ENCODE results near the gene TRIM63.
"Not testable (repeated sequence)": the region's sequence is repeated elsewhere in the genome, so short reads cannot be mapped to it uniquely, and the experiment has no call there.

The TRIM63 gene

DNA sequence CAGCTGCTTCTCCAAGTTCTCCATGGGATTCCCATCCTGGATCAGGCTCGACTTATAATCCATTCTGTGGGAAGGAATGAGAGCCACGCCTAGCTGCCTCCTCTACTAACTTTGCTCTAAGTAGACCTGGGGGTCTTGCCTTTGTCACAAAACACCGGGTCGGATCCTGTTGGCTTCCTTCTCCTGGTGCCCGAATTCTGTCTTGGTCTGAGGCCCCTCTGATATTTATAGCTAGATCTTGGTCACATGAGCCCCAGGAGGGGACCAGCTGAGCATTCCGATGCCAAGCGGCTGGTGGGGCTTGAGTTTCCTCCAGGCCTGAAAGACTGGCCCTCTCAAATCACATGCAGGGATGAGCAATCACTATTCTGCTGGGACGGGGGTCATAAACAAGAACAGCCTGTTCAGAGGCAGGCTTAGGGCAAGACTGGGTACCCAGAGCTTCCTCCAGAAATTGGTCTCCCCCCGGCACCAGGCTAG lies at the start of gene TRIM63:
TRIM63 (minus strand) TSS at position 199 of the 480 bp plus-strand sequence; CDS start at position 63, 136 bp downstream.
- DNase-seq, result no peak

DNA sequence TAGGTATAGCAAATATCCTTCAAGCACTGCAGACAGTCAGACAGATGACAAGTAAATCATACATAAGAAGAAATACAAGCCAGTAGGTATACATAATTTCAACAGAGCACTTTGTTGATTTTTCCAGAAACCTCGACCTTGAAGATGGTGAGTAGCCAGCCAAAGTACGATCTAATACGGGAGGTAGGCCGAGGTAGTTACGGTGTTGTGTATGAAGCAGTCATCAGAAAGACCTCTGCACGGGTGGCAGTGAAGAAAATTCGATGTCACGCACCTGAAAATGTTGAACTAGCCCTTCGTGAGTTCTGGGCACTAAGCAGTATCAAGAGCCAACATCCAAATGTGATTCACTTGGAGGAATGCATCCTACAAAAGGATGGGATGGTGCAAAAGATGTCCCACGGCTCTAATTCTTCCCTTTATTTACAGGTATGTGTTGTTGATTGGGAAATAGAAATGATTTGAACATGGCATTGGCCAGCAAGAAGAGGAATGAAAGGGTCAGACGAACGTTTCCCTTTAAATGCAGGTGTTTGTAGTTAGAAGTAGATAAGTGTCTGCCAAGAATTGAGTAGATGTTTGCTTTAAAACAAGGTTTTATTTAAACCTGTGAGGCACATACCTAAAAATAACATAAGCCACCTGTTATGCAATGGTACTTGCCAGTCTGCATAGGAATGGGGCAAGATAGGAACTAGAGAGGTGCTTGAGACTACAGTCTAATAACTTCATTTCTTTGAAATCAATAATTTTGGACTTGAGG lies 46.9 kb upstream of the TRIM63 start:
- no peak for DNase-seq

DNA sequence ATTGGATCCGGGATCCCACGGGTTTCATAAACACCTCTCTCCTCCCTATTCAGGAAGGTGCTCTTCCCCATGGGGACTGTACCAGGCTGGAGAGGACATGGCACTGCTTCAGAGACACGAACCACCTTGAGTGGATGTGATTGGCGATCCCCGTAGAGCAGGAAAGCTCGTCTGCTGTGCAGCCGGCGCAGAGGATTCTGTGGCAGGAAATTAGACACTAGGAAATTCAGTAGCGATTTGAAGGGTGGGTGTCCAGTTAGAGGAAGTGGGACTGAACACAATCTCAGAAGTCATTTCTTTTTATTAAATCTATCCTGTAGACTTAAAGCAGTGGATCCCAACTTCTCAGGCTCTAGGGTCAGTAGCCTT lies 45.0 kb upstream of the TRIM63 start:
- peak; percentile 26 to 33 for DNase-seq

DNA sequence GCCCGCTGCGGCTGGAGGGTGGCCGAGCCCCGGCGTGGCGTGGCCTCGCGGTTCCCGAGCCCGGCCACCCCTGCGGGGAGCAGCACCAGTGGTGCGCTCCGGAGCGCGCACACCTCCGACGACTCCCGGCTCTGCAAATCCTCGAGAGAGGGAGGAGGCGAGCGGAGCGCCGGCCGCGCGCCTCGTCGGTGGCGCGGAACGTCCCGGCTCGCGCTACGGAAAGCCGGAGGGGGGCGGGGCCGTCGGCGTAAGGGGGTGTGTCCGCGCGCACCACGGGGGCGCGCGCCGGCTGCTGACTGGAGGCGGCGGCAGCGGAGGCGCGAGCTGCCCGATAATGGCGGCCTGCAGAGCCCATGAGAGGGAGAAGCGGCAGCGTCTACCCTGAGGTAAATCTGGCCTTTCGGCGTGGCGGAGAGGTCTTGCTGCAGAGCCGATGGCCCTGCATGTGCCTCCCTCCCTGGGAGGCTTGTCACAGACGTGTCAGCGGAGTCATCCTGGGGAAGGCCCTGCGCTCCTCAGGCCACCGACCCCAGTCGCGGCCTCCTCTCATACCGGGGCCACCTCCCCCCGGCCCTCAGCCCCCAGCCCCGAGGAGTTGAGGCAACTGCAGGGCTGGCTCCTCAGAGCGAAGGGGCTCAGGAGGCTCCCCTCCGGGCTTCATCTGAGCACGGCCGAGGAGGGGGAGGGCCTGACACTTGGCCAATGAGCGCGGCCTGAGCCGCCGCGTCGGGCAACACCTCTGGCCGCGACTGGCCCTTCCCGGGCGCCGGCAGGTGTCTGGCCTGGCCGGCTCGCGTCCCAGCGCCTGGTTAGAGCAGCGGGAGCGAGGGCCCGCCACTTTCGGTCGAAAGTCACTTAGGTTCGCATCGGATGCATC lies 44.3 kb upstream of the TRIM63 start, which contains the start of gene PDIK1L:
PDIK1L (plus strand) TSS at position 295 of the 877 bp plus-strand sequence. CDS start 2,485 bp downstream, outside the sequence.
- DNase-seq, result peak; percentile 84 to 89

DNA sequence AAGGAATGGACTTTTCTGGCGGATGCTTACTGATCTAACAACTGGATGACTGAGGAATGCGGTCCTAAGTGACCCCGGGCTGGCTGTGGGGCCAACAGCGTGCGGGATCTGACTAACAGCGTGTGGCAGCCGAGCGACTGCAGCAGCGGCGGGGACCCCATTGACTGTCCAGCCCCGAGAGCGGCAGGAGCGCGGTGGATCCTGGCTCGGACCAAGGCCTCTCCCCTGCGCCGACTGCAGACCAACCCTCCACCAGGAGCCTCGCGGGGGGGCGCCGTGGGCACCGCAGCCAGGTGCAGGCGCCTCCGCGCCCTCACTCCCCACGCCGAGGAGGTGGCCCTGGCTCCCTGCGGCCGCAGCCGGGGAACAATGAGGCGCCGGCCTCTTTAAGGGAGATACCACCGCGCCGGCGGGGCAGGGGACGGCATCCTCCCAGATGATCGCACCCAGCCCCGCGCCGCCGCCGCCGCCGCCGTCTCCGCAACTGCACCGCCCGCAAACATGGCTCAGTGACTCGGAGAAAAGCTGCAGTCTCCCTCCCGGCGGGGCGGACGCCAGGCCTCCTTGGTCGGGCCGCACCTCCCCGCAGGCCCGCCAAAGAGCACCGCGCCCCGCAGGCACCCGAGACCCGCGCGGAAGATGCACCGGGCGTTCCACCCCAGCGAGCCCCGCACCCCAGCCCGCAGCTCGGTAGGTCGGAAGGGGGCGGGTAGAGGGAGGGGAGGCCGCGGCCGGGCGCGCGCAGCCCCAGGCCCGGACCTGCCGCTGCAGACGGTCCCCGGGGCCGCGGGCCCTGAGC lies 43.5 kb upstream of the TRIM63 start:
- peak; percentile 15 to 28 for DNase-seq

DNA sequence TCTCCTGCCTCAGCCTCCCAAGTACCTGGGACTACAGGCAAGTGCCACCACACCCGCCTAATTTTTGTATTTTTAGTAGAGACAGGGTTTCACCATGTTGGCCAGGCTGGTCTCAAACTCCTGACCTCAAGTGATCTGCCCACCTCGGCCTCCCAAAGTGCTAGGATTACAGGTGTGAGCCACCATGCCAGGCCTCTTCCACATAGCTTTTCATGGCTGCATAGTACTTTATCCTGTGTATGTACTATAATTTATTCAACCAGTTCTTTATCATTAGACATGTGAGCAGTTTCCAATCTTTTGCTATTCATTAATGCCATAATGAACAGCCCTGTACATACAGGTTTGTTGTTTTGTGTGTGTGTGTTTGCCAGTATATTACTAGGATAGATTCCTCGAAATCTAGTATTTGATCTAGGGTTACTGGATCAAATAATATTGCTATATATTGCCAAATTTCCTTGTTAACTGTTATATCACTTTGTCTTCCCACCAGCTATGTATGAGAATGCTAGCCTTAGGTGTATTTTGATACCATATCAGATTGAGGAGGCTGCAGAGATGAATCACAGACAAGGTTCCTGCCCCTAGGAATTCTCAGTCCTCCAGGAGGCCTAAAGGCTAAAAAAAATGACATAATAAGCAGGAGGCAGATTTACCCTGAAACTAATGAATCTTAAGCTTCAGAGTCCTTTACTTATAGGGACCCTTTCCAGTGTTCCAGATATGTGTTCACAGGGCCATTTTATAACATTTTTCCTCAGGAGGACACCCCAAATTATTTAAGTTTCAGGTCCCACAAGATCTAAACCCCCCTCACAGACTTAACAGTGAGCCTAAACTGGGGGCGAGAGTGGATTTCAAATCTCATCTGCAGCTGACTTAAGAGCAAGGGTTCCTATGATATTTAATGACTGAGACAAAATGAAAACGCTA lies 42.1 kb upstream of the TRIM63 start:
- no peak for DNase-seq

DNA sequence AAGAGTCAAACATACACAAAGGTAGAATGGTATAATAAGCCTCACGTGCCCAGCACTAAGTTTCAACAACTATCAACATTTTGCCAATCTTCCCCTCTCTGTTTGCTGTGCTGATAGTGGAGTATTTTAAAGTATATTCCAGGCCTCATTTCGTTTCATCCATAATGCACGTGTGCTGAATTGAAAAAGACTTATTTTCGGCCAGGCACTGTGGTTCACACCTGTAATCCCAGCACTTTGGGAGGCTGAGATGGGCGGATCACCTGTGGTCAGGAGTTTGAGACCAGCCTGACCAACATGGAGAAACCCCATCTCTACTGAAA lies 37.8 kb upstream of the TRIM63 start:
- DNase-seq, result not testable (repeated sequence)

DNA sequence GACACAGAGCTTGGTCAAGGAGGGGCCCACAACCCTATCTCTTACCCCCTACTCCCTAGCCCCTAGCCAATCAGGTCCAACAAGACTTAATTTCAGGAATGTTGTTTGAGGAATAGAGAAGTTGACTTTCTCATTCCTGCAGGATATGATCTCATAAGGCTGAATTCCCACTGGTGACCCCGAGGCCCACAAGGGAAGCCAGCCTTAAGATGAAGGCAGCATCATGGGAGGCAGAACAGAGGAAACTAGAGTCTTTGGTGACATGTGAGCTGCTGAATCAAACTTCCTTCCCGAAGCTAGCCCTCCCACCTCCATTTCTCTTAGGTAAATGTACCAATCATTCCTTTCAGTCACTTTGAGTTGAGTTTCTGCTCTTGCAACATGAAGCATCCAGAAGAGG lies 35.1 kb upstream of the TRIM63 start:
- no peak for DNase-seq

DNA sequence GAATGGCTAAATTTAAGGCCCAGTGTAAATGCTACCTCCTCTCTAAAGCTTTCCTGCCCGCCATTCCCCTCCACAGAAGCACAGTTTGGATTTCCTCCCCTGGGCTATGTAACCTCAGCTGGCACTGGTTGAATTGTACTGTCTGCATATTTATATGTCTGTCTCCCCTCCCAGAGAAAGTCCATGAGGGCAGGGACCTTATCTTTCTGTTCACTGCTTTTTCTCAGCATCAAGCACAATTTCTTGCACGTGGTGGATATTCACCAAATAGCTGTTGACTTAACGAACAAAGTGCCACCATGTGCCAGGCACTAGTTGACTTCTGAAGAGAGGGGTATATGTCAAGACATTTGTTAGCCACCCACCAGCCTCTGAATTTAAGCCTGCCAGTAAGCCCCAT lies 34.7 kb upstream of the TRIM63 start:
- no peak for DNase-seq

DNA sequence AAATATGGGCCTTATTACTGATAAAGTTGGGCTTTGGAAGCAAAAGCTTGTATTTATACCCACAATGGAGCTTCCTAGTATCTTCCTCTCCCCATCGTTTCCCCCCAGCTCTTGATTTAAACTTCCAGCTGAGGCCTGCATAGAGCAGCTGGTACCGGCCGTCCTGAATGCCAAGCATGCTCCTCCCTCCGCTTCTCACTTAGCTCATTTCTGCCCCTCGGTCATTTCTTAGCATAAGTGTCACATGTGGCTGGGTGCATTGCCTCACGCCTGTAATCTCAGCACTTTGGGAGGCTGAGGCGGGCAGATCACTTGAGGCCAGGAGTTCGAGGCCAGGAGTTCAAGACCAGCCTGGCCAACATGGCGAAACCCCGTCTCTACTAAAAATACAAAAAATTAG lies 32.8 kb upstream of the TRIM63 start:
- DNase-seq, result not testable (repeated sequence)

DNA sequence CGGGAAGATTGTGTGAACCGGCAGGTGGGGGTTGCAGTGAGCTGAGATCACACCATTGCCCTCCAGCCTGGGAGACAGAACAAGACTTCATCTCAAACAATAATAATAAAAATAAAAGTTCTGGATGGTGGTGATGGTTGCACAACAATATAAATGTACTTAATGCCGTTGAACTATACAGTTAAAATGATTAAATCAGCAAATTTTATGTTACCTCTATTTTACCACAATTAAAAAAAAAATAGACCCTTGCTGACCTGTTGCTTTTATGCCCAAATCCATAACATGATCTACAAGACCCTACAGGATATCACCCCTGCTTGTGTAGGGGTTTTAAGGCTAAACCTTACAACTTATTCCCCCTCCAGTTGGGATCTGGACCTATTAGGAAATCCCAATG lies 32.4 kb upstream of the TRIM63 start:
- DNase-seq, result no peak

DNA sequence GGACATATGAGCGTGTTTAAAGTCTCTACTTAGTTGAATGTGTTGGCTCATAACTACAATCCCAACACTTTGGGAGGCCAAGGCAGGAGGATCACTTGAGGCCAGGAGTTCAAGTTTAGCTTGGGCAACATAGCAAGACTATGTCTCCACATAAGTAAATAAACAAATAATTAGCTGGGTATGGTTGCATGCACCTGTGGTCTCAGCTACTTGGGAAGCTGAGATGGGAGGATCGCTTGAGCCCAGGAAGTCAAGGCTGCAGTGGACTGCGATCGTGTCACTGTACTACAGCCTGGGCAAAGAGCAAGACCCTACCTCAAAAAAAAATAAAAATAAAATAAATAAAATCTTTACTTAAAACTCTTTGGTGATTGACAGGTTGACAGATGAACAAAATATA lies 31.2 kb upstream of the TRIM63 start:
- no peak for DNase-seq

DNA sequence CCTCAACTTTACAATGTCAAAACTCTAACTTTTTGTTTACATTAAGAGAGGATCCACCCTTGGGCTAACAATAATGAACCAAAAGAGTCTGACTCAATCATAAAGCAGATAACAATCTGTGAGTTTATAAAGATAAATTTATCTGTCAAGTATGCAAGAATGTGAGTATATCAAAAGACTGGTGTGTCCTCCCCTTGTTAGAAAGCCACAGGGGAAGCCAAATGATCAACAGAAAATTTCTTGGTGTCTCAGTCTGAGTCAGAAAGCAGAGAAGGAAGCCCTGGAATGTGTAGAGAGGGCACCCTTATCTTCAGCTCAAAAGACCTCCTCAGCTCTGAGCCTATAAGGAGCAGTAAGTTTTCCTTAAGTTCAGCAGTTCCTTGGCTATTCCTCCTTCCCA lies 30.3 kb upstream of the TRIM63 start:
- DNase-seq, result no peak

DNA sequence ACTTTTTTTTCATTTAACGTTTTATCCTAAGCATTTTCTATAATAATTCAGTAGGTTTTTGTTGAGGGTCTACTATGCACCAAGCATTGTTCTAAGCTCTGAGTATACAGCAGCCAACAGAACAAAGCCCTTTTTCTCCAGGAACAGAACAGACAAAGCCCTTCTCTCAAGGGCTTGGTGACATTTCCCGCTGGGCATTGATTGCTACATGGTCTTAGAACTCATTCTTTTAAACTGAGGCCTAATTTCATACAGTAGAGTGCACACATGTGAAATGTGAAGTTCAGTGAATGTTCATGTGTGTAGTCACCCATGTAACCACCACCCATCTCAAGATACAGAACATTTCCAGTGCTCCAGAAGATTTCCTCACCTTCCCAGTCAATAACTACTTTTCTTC lies 29.0 kb upstream of the TRIM63 start:
- no peak for DNase-seq

DNA sequence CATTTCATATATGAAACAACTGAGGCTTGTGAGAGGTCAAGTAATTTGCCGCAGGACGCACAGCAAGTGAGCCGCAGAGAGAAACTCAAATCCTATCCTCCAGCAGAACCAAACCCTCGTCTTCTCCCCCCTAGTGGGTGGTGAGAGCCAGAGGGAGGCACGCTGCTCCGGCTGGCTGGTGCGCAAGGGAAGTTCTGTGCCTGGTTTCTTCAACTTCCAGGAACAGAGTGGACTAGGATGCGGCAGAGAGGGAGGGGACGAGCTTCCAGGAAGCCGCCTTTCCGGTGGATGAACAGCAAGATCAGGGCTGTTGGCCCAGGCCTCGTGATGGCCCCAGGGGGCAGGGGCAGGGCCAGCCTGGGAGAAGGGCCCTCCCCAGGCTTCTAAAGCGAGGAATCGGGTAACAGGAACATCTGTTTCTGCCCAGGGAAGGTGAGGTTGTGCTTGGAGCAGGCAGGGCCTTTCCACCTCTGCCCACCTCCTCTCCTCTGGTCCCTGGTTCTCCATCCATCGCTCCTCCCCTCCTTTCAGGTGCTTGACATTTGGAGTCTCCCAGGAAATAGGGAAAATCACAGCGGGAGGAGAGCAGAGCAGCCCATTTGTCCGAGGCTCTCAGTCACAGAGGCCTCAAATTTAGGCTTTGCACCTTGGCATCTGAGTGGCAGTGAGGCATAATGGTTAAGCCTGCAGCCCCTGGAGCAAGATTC lies 27.4 kb upstream of the TRIM63 start:
- DNase-seq, result no peak

DNA sequence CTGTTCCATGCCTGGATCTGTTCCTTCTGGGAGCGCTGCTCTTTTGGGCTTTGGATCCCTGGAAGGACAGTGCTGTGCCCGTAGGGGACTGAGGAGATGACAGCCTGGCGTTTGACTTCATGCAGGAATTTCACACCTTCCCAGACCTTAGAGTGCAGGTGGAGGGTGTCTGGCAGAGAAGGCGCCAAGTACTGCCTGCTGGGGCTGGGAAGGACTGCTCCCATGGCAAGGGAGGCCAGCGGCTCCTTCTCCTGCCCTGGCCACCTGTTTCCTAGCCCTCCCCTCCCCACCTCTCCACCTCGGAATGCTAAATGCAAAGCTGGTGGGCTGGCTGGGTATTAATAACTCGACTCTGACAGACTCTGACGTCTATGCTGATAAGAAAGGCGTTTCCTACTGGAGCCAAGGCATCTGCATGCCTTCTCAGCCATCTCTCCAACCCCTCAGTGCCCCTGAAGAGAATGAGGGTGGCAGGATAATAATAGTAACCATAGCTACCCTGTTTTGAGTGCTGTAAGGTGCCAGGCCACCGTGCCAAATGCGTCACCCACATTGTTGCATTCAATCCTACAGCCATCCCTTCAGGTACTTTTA lies 26.7 kb upstream of the TRIM63 start:
- no peak for DNase-seq

DNA sequence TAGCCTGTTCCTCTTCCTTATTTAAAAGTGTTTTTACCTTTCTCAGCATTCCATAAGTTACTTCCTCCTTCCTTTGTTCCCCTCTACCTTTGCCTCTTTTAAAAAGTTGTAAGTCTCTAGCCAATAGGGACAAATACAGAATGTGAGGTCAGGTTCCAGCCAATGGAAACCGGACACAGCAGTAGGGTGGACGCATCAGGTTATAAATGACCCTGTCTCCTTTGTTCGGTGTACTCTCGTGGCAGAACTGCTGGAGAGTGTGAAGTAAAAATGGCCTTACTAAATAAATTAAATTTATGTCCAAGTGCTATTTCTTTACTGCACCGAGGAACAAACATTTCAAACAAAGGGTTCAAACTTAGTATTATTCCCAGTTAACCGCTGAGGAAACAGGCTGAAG lies 26.1 kb upstream of the TRIM63 start:
- DNase-seq, result not testable (repeated sequence)

DNA sequence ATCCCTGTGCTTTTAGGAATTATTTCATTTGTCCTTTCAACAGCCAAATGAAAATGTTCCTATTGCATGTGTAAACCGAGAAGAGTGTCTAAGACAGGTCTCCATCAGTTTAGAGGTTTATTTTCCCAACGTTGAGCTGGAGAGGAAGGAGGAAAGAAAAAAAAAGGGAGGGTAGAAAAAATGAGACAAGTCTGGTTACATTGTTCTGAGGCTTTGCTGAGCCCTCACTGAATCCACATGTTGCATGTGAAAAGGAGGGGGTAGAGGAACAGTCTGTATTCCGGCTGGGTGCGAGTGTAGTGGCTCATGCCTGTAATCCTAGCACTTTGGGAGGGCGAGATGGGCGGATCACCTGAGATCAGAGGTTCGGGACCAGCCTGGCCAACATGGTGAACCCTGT lies 25.0 kb upstream of the TRIM63 start:
- no peak for DNase-seq

DNA sequence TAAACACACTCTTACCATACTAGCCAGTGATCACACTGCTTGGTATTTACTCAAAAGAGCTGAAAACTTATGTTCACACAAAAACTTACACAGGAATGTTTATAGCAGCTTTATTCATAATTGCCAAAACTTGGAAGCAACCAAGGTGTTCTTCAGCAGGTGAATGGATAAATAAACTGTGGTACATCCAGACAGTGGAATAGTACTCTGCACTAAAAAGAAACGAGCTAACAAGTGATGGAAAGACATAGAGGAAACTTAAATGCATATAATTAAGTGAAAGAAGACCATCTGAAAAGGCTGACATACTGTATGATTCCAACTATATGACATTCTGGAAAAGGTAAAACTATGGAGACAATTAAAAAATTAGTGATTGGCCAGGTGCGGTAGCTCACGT lies 23.5 kb upstream of the TRIM63 start:
- no peak for DNase-seq

DNA sequence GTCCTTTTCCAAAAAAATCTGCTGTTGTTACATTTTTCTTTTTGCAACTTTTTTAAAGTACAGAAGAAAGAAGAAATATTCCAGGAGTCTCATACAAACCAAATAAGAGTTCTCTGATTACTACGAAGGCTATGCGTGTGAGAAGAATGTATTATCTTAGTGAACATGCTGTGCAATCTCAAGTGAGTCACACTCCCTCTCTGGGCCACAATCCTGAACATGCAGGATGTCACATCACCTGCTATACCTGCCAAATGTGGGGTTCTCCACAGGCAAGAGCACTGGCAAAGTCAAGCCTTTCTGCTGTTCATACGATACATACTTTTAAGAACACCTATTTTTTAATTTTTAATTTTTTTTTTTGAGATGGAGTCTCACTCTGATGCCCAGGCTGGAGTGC lies 21.7 kb upstream of the TRIM63 start:
- DNase-seq, result no peak

DNA sequence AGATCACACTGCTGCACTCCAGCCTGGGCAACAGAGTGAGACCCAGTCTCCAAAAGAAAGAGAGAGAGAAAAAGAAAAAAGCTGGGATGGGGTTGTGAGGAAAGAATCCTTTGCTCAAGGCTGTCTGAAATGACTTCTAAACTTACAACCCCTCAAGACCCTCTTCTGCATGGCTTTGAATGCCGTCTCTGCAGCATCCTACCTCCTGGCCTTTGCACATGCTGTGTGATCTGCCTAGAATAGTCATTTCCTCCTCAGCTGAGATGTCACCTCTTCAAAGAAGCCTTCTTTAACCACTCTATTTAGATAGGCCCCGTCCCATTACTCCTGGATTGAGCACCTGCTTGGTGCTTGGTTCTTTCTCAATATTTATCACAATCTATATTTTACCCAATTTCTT lies 17.4 kb upstream of the TRIM63 start:
- no peak for DNase-seq

Data from Kasumi-1 (cell line).